SH-SY5Y (cell line): ENCODE data around the gene TRIM44.

Experiments
- GATA2 ChIP-seq: IDR thresholded peaks from 2 replicates; pipeline ENCODE4 v1.6.1; 2011; ENCODE audit warnings: mild to moderate bottlenecking, low read depth, low read length
- GATA3 ChIP-seq: IDR thresholded peaks from 2 replicates; pipeline ENCODE4 v1.6.1; 2011; ENCODE audit warnings: low read depth, mild to moderate bottlenecking, low read length, moderate library complexity

- TF ChIP-seq GATA2 (no peak), GATA3 (no peak)
Measured at GRCh38 chr11:35752115-35752514, 89.5 kb downstream of the TRIM44 start.
